ENCODE measurements around the gene VSIG8. TPM values are rescaled to one million over a fixed set of nuclear protein-coding genes. Genes with fewer than 3 reads are reported as not detected.

The VSIG8 gene
- total RNA-seq, 1 donor from 2014 or later = not detected

GRCh38 chr1:159884296-159884695 is 21.8 kb upstream of the VSIG8 start:
- Mint-ChIP-seq H3K27ac (ENCODE audit: unreplicated experiment) (no peak overlapping the region), H3K27me3 (ENCODE audit: unreplicated experiment) (peaks cover 8% of the 10 kb centered on the region), H3K4me1 (ENCODE audit: unreplicated experiment) (peaks cover 7% of the 10 kb centered on the region), H3K4me3 (ENCODE audit: unreplicated experiment) (no peak overlapping the region), H3K36me3 (ENCODE audit: low read depth, unreplicated experiment) (no peaks in the 10 kb centered on the region), H3K9me3 (ENCODE audit: unreplicated experiment) (no peaks in the 10 kb centered on the region)
- no peak for TF ChIP-seq CTCF (IDR thresholded peaks at IDR 0.05; ENCODE audit: unreplicated experiment)
- no peak for DNase-seq (ENCODE audit: low spot score)

GRCh38 chr1:159883134-159883533 is 20.7 kb upstream of the VSIG8 start:
- H3K36me3 Mint-ChIP-seq (ENCODE audit: low read depth, unreplicated experiment) = no peaks in the 10 kb centered on the region
- H3K27ac Mint-ChIP-seq (ENCODE audit: unreplicated experiment) = no peak overlapping the region
- no peak for DNase-seq (ENCODE audit: low spot score)
- no peak overlapping the region for H3K4me3 Mint-ChIP-seq (ENCODE audit: unreplicated experiment)
- H3K27me3 Mint-ChIP-seq (ENCODE audit: unreplicated experiment) = peaks cover 8% of the 10 kb centered on the region
- no peaks in the 10 kb centered on the region for H3K9me3 Mint-ChIP-seq (ENCODE audit: unreplicated experiment)
- H3K4me1 Mint-ChIP-seq (ENCODE audit: unreplicated experiment) = peaks cover 8% of the 10 kb centered on the region
- no peak for TF ChIP-seq CTCF (IDR thresholded peaks at IDR 0.05; ENCODE audit: unreplicated experiment)

GRCh38 chr1:159882527-159882862 is 20.0 kb upstream of the VSIG8 start:
- H3K9me3 Mint-ChIP-seq (ENCODE audit: unreplicated experiment) = no peaks in the 10 kb centered on the region
- H3K4me3 Mint-ChIP-seq (ENCODE audit: unreplicated experiment) = no peak overlapping the region
- no peak for DNase-seq (ENCODE audit: low spot score)
- TF ChIP-seq CTCF (IDR thresholded peaks at IDR 0.05; ENCODE audit: unreplicated experiment) = no peak
- peaks cover 4% of the 10 kb centered on the region for H3K27me3 Mint-ChIP-seq (ENCODE audit: unreplicated experiment)
- H3K36me3 Mint-ChIP-seq (ENCODE audit: low read depth, unreplicated experiment) = no peaks in the 10 kb centered on the region
- H3K27ac Mint-ChIP-seq (ENCODE audit: unreplicated experiment) = no peak overlapping the region
- peaks cover 10% of the 10 kb centered on the region for H3K4me1 Mint-ChIP-seq (ENCODE audit: unreplicated experiment)

- Mint-ChIP-seq H3K27me3 (ENCODE audit: unreplicated experiment) (peaks cover 4% of the 10 kb centered on the region), H3K4me1 (ENCODE audit: unreplicated experiment) (peaks cover 10% of the 10 kb centered on the region)
- peak; percentile 58 for DNase-seq (ENCODE audit: low spot score)
These were observed 19.4 kb upstream of the VSIG8 start for GRCh38 chr1:159881622-159882526.

More at GRCh38 chr1:159881622-159882526, 19.4 kb upstream of the VSIG8 start:
- Mint-ChIP-seq H3K4me3 (ENCODE audit: unreplicated experiment) (no peak overlapping the region), H3K36me3 (ENCODE audit: low read depth, unreplicated experiment) (no peaks in the 10 kb centered on the region), H3K9me3 (ENCODE audit: unreplicated experiment) (no peaks in the 10 kb centered on the region), H3K27ac (ENCODE audit: unreplicated experiment) (no peak overlapping the region)
- no peak for TF ChIP-seq CTCF (IDR thresholded peaks at IDR 0.05; ENCODE audit: unreplicated experiment)

All from endothelial cell (in vitro differentiated cells).